HCEC 1CT (cell line): ENCODE measurements around the gene TMEM187.

ENCODE experiments used
- DNase-seq: peaks from one replicate; pipeline ENCODE4 v3.0.0-alpha.2; 2017

Gene TMEM187

DNA sequence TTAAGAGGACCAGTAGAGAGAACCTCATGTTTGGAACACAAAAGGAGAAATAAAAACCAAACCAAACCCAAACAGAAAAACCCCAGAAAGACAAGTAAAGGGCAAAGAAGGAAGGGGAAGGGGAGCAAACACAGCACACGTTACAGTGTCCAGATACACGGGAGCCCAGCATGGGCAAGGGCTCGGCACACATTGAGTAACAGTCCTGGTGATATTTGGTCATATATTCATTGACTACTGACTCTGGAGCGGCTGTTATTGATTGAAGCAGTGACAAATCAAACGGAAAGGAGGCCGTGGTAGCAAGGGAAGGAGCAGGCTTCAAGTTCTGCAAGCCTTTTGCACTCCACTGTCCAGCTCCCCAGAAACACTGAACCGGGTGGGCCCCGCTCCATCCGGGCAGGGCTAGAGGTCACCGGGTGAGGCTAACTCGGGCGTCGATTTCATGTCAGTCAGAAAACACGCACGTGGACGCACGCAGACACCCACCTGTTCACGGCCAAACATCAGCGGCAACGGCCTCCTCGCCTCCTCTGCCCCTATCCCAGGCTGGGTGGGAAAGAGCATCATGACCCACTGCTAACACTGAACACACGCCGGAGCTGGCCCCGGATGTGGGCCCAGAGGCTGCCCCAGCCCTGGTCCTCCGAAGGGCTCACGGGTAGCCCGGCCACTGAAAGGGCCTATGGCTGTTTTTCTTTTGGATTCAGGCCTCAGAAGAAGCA, 50.9 kb downstream of the TMEM187 start:
- DNase-seq: no peak

DNA sequence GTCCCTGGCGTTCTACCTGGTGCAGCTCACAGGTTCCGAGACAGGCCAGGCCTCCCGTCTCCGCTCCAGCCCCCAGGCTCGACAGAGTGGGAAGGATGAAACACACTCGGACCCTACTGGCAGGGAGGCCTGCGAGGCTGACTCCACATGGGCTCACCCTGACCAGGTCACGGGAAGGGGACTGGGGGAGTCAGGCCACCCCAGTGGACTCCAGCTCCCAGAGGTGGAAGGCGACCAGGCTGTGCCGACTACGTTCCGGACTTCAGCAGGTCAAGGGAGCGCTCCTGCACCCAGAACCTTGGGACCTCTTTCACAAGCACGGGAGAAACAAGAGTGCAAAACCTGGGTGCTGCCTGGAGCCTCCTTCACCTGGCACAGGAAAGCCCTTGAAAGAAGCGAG, 51.7 kb downstream of the TMEM187 start:
- DNase-seq: no peak

- no peak for DNase-seq
These were observed 52.7 kb downstream of the TMEM187 start for GRCh38 chrX:154025230-154025629.

DNA sequence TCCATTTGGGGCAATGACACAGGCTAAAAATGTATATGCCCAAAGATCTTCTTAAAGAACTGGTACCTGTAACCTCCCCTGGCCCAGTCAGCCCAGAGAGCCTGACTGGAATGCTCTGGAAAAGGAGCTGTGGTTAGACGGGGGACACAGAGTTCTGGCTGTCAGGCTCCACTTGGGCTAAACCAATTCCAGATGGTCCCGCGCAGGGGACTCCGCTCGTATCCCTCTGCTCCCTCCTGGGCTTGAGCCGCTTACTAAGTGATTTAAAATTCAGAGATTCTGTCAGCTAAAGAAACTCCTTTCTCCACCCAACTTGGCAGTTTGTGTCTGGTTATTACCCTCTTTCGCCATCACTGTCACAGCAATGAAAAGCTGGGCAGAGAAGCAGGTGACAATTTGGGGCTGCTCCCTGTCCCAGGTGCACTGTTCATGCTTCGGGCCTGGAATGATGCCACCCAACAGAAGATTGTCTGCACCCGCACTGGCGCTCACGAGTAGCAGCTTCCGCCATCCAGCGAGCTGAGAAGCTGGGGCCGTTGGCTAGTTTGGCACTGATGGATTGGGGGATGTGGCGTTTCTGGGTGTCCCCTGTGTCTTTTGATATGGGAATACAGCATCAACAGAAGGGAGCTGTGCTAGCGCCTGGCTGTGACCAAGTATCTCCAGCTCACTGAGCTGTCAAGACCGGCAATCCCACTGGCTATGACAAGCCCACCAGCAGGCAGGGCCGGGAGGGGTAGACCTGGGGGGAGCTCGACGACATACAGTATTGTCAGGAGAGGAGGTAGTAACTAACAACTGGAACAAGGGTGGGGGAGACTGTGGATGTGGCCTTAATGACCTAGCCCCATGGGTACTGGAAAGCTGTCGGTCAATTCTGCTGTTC, 53.8 kb downstream of the TMEM187 start:
- DNase-seq: no peak

- no peak for DNase-seq
These were observed 54.5 kb downstream of the TMEM187 start for GRCh38 chrX:154027022-154027402.

GRCh38 chrX:154027986-154028385, 55.4 kb downstream of the TMEM187 start:
- DNase-seq: no peak

DNA sequence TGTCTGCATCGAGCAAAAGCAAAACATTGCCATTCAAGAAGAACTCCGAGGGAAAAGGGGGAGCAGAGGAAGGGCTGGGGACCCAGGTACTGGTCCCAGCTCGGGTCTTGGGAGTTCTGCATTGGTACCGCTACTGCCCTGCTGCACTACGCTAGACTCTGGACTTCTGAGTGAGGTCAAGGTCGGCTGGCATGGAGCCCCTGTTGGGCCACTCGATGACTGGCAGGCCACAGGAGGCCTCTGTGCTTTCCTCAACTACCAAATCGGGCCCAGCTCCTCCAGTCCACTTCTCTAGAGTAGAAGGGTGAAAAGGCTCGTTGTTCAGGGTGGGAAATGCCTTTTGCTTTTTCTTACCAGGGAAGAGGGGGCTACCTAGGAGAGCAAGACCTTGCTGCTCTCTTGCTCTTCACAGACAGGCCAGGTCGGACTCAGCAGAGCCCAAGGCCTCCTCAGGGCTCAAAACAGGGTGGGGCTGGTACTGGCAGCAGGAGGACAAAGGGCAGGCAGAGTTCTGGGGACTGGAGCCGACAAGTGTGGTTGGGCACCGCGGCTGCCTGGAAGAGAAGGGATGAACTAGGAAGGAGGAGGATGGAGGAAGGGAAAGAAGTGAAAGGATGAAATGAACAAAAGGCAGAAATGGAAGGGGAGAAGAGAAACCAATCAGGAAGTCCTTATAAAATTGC, 56.1 kb downstream of the TMEM187 start:
- DNase-seq: no peak

- no peak for DNase-seq
These were observed 56.9 kb downstream of the TMEM187 start for GRCh38 chrX:154029439-154029838.

DNA sequence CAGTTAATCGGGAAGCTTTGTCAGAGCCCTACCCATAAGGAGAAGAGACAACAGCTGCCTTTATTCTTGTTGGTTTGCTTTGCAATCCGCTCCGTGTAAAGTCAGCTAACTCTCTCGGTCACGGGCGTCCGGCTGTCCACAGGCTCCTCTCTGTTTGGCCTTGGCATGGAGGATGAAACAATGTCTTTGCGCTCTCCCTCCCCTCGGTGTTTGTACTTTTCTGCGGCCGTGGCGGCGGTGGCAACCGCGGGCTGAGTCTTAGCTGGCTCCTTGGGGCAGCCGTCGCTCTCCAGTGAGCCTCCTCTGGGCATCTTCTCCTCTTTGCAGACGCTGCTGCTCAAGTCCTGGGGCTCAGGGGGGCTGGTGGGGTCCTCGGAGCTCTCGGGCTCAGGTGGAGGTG, 57.7 kb downstream of the TMEM187 start:
- DNase-seq: no peak

GRCh38 chrX:154030715-154031305, 58.3 kb downstream of the TMEM187 start:
- no peak for DNase-seq

DNA sequence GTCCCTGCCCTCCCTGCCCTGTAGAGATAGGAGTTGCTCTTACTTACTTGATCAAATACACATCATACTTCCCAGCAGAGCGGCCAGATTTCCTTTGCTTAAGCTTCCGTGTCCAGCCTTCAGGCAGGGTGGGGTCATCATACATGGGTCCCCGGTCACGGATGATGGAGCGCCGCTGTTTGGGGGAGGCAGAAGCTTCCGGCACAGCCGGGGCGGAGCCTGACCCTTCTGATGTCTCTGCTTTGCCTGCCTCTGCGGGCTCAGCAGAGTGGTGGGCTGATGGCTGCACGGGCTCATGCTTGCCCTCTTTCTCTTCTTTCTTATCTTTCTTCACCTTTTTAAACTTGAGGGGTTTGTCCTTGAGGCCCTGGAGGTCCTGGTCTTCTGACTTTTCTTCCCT, 59.6 kb downstream of the TMEM187 start:
- DNase-seq: no peak

GRCh38 chrX:154032653-154033052, 60.1 kb downstream of the TMEM187 start:
- DNase-seq: no peak
